Jurkat, Clone E6-1 (cell line): ENCODE results near the gene C13orf42. TPM values are rescaled to one million over a fixed set of nuclear protein-coding genes. Genes with fewer than 3 reads are reported as not detected.
A peak's percentile ranks its signal among the peaks of the same experiment; 100 is the strongest.

Experiments used
- DNase-seq: peaks from one replicate; pipeline ENCODE4 v3.0.0-alpha.2; 2011; ENCODE audit warnings: low read depth, low spot score
- H3K4me3 ChIP-seq: 2 replicates; pipeline ENCODE4 v1.5.1; 2011; ENCODE audit warnings: mild to moderate bottlenecking, low read length, control low read depth, moderate library complexity
- polyA plus RNA-seq: library from polyadenylated mRNA; unstranded; fragments of >200 nt; gene quantifications from one replicate; pipeline ENCODE4 v1.2.1, GENCODE V29; 2012; ENCODE audit warnings: missing spikeins; ENCODE audit not compliant: insufficient read length, insufficient read depth

Gene C13orf42
- not detected for polyA plus RNA-seq

DNA sequence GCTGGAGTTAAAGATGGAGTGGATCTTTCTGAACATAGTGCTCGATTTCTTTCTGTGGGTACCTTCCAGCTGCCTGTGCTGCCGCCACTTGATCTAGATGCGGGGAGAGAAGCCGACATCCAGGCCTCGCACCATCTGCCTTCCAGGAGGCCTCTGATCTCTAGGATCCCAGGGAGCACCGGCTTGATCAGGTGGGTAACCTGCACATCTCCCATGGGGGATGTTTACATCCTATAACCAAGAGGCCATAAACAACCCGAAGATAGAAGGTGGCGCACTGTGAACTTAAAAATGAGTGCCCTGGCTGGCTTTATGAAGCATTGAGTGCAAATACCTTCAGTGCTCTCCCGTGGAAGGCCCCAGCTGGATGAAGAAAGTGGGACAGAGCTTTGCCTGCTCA lies at the start of gene C13orf42:
C13orf42 (minus strand) TSS at position 101 of the 400 bp plus-strand sequence; CDS start at position 36, 65 bp downstream.
- no peak for DNase-seq
- H3K4me3 ChIP-seq, result no peak within 1 kb of the TSS

DNA sequence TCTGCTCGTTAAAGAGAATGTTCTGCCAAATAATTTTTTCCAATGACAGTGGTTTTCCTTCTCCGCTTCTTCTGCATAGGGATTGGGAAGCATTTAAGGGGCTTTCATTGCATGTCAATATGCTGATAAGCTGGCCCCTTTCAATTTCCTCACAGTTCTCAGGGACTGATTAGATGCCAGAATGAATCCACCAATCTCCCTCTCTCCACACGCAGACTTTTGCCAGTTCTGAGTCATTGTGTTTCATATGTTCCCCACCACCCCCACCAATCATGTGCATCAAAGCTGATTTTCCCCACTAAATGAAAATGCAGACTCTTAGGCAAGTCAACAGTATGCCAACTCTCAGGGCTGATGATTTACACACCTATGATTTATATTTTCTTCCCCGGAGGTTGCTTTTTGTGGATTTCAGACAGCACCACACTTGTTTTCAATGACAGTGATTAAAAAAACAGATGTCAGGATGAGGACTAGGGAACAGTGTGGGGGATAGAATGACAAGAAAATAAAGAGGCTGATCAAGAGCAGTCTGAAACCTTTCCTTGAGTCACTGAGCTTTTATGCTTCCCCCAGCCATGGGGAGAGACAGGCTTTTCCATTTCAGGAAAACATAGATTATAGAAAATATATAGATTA lies 47.9 kb upstream of the C13orf42 start:
- DNase-seq, result no peak
- H3K4me3 ChIP-seq, result no peak overlapping the region

DNA sequence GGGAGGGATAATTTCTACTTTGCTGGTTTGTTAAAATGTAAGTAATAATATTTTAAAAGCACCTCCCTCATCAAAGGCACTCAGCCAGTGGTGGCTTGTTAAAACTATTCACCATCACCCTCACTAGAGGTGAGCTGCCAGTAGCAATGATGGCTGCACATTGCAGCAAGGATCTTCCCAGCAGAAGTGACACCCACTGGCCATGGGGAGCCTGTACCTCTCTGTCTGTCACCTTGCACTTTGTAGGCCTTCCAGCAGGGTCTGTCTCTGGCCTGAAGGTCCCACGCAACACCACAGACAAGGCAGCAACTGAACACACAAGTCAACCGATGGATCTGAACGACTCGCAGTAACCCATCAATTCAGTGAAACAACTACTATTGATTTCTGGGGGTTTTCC lies 47.3 kb upstream of the C13orf42 start:
- DNase-seq, result peak; percentile 18
- H3K4me3 ChIP-seq, result no peak overlapping the region

DNA sequence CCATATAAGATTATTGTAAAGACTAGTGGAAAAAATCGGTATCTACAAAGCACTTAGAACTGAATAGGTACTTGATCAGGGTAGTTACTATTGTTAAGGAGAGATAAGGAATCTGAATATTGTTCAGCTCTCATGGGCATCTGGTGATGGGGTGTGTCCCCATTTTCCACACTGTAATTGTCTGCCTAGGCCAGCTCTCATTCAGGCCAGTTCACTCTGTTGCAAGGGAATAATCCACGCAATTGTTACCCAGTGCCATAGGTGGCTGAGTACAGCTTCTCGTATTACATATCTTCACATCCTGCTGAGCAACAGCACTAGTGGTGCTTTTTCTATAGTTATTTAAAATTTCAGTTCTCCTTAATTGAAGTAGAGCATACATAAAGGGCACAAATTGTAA lies 45.6 kb upstream of the C13orf42 start:
- no peak for DNase-seq
- no peak overlapping the region for H3K4me3 ChIP-seq

DNA sequence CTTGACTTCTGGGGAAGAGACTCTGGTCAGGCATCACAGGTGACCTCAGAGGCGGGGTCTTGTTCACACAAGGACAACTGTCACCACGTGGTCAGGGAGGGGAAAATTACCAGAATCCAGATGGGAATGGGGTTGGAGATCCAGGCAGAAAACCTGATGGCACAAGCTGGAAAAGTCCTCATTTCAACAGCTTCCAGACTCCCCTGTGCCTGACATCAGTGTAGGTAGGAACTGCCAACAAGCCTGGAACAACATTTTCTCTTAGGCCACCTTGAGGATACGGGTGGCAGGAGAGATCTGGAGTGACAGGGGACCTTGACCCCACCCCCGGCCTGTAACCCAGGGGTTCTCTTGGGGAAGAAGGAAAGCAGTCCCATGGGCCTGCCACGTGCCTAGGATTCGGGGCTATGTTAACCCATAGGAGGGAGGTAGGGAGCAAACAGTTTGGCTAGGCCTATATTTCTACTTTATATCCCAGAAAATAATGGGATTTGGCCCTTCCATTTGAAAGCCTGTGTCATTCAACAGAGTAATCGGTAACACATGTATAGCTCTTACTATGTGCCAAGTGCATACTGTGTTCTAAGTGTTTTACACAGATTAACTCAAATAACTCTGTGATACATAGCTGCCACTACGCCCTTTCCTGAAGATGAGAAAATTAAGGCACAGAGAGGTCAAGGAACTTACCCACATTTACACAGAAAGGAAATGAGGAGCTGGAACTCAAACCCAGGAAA lies 44.9 kb upstream of the C13orf42 start:
- no peak for DNase-seq
- no peak overlapping the region for H3K4me3 ChIP-seq

DNA sequence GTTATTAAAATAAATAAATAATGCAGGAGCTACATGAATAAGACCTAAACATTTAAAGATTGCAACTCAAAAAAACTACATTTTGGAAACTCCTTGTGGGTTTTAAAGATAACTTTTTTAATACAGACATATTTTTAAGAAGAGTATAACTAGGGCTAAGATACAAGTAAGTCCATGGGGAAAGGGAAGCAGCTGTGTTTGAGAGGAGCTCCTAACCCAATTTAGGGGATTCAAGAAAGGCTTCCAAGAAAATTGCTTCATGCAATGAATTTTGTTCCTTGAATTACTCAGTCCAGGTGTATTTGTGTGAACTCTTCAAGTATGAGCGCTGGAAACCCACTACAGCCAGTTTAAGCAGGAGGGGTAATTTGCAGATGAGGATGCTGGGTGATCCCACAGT lies 44.1 kb upstream of the C13orf42 start:
- no peak overlapping the region for H3K4me3 ChIP-seq
- no peak for DNase-seq

DNA sequence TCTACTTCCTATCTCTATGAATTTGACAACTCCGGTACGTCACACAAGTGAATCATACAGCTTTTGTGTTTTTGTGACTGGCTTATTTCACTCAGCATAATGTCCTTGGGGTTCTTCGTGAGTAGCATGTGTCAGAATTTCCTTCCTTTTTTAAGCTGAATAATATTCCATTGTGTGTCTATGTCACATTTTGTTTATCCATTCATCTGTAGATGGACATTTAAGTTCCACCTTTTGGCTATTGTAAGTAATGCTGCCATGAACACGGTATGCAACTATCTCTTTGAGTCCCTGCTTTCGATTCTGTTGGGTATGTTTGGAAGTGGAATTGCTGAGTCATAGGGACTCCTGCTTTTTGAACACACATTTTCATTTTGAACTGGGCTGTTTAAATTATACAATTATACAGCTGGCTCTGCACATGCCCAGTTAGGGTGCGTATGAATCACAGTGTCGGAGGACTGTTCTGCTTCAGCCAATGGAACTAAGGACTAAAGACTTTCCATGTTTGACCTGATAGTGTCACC lies 43.0 kb upstream of the C13orf42 start:
- no peak for DNase-seq
- no peak overlapping the region for H3K4me3 ChIP-seq

DNA sequence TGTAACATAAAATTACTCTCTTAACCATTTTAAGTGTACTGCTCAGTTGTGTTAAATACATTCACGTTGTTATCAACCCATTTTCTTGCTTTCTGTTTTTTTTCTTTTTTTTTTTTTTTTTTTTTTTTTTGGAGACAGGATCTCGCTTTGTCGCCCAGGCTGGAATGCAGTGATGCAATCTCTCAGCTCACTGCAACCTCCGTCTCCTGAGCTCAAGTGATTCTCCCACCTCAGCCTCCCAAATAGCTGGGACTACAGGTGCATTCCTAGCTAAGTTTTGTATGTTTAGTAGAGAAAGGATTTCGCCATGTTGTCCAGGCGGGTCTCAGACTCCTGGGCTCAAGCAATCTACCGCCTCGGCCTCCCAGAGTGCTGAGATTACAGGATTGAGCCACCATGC lies 42.5 kb upstream of the C13orf42 start:
- DNase-seq, result no peak
- H3K4me3 ChIP-seq, result no peak overlapping the region

DNA sequence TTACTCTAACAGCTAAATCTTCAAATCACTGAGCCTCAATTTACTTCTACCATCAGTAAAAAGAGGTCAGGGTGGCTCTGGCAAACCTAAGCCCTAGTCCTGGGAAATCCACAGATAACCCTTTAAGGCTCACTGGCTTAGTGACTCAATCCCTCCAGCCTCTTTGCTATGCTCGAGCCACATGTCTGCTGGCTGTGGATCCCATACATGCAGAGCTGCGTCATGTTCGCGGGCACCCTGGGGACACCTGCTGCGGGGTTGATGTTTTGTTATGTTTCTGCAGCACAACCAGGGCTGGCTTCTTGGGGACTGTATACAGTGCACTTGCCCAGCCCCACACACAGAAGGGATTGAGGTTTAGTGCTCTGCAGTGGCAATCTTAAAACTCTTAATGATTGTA lies 41.6 kb upstream of the C13orf42 start:
- no peak overlapping the region for H3K4me3 ChIP-seq
- DNase-seq, result no peak

DNA sequence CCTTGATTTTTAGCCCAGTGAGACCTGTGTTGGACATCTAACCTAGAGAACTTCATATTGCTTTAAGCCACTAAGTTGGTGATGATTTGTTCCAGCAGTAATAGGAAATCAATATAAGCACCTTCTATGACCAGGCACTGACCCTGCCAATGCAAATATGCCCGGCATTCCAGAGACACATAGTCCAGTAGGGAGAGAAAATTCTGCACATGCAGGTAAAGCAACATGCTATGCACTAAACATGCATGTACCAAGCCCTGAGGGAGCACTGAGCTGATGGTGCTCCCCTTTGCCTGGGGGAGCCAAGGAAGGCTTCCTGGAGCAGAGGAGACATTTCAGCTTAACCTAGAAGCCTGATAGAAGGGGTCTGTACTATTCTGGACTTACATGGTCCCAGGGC lies 40.4 kb upstream of the C13orf42 start:
- no peak overlapping the region for H3K4me3 ChIP-seq
- no peak for DNase-seq

DNA sequence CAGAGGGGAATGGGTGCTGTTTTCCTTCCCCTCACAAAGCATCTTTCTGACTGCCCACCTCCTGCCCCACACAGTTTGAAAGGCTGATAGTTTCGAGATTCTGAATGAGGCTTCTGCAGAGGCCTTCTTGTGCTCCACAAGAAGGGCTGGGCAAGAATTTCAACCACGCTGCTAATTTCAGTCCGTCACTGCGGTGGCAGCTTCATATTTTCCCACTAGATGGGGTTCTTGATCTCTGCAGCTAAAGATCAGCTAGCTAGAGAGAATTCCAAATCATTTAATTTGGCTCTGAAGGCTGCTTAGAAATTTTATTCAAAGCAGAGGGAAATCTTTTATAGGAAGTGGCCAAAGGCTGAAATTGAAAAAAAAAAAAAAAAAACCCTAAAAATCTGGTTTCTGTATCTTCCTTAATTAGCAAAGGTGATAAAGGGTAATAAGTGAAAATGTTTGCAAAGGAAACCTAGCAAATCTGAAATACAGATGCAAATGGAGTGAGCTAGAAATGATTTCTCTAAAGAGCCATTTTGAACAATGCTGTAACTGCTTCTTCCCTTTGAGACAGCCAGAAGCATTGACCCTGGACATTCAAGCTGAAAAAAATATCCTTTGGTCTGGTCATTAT lies 38.0 kb upstream of the C13orf42 start:
- DNase-seq, result no peak
- H3K4me3 ChIP-seq, result no peak overlapping the region

DNA sequence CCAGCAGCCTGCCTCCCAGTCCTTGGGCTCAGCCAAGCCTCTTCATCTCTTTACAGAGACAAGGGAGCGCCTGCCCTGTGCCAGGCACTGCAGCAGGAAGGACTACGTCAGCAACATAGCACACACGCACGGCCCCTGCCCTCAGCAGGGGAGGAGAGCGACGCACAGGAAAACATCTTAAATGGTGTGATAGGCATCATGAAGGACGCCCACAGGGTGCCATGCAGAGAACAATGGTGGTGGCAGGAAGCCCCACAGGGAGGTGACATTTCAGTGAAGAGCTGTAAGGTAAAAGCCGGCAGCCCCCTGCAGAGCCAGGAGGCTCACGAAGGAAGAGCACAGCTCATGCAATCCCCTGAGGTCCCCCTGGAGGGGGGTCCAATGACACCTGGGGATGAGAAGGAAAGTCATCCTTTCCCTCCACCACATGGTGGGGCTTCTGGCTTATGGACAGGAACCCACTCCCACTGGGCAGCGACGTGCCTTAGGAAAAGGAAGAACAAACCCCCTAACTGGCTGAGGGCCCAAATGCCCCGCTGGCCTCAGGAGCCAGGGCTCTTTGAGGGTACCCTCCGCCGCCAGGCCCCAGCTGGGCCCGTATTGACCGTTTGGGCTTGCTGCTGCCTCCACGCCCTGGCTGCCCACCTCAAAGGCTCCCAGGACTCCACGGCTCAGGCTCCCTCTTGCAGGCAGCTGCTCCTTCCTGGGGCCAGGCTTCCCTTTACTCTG lies 37.3 kb upstream of the C13orf42 start:
- peak; percentile 30 for DNase-seq
- no peak overlapping the region for H3K4me3 ChIP-seq

DNA sequence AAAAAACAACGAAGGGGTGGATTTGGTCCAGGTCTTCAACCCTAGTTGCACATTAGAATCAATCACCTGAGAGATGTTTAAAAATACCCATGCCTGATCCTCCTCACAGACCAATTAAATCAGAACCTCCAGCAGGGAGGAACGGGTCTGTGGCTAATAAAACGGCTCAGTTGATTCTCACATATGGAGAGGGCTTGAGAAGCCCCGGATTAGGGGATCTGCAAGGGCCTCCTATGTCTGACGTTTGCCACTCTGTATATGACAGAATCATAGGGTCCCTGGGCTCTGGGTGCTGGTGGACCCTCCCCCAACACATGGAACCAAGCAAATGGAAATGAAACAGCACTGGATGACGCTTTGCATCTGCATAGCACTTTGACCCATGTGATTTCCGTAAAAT lies 36.7 kb upstream of the C13orf42 start:
- H3K4me3 ChIP-seq, result no peak overlapping the region
- DNase-seq, result no peak

DNA sequence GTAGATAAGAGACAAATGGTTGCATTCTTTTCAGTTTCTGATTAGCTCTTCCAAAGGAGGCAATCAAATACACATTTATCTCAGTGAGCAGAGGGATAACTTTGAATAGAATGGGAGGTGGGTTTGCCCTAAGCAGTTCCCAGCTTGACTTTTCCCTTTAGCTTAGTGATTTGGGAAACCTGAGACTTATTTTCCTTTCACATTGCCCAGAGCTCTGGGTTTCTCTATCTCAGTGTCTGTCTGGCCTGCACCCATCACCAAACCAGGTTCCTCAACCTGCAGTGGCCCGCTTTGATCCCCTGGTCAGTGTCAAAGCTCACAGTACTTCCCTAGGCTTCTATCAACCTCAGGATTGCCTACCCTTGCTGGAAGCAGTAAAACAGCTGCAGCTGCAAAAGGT lies 35.6 kb upstream of the C13orf42 start:
- no peak for DNase-seq
- no peak overlapping the region for H3K4me3 ChIP-seq

DNA sequence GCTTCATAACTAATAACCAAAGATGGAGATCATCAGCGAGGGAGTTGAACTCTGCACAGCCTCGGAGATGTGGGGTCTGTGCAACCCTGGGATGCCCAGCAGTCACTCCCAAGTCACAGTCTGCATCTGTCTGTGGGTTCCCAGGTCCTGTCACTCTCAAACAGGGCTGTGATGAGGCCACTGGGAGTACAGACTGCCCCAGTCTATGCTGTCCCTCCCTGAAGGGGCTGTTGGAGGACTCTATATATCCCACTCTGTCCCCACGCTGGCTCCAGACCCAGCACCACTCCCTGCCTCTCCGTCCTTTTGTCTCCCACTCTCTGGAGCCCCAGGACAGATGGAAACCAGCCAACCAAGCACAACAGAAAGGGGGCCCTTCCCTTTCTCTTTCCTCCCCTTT lies 26.2 kb upstream of the C13orf42 start:
- H3K4me3 ChIP-seq, result no peak overlapping the region
- DNase-seq, result no peak

DNA sequence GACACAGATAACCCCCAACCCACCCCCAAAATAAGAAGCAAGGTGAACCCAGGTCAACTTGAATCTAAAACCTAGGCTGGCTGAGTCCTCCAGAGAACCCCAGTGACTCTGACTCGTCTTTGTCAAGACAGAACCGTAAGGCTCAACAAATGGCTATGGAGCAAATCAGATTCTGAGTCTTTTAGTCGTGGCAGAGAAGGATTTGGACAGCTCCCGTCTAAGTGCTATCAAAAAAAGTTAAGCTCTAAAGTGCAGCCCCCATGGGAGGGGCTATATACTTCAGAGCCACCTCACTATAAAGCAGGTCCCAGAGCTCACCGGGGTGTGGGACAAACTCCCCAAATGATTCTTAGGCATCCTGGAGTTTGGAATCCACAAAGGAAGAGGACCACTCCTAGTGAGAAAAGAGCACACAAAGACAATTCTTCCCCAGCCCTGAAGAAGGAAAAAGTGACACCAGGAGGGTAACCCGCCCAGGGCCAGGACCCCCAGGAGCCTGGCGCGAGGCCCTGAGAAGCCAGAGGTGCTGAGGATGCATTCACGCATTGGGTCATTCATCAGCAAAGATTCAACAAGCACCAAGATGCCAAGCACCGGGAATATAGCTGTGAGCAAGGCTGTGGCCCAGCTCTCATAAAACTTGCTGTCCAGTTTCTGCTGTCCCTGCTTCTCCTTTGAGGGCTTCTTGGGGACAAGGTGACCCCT lies 25.4 kb upstream of the C13orf42 start:
- DNase-seq, result no peak
- H3K4me3 ChIP-seq, result no peak overlapping the region

DNA sequence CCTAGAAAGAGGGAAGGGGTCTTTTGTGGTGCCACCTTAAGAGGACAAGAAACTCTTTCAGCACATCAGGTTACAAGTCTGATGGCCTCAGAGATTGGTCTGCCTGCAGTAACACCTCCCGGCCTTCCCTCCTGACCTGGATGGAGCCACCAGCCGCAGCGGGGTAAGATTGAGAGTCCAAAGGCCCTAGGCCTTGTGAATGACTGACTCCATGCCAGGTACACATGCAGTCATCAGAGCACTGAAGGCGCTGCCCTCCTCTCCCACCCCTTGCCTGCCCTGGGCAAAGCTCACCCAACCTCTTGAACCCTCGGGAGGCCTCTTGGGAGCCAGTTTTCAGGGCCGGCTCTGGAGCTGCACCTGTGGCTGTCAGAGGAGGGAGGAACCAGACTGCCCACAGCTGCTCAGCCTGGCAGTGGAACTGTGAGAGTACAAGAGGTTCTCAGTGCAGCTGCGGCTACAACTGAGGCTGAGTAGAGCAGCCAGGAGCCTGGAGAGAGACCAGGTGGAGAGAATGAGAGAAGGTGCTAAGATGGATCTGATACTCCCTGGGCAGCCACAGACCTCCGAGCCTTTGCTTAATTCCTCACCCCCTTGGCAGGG lies 23.8 kb upstream of the C13orf42 start:
- H3K4me3 ChIP-seq, result no peak overlapping the region
- no peak for DNase-seq

DNA sequence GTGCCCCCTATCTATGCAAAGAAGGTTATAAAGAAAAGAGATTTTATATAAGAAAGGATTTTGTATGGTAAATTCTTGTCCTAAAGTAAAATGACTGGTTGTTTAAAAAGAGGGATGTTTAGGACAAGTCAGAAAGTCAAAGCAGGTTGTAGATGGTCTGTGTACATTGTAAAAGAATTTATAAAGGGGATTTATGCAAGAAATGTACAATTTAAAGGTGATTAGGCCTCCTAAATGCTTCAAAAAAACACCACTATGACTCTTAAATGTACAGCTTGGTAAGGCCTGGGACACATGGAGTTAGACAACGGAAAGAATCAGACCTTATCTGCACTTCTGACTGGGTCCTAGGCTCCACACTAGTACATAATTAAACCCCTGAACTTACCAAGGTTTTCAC lies 19.3 kb upstream of the C13orf42 start:
- no peak for DNase-seq
- no peak overlapping the region for H3K4me3 ChIP-seq
